ENCODE data around the gene KMT2C. TPM values are rescaled to one million over a fixed set of nuclear protein-coding genes. Genes with fewer than 3 reads are reported as not detected.
"Not testable (repeated sequence)": the region's sequence is repeated elsewhere in the genome, so short reads cannot be mapped to it uniquely, and the experiment has no call there.

Gene KMT2C
- total RNA-seq, 1 donor from 2014 or later = 42.3 TPM

DNA sequence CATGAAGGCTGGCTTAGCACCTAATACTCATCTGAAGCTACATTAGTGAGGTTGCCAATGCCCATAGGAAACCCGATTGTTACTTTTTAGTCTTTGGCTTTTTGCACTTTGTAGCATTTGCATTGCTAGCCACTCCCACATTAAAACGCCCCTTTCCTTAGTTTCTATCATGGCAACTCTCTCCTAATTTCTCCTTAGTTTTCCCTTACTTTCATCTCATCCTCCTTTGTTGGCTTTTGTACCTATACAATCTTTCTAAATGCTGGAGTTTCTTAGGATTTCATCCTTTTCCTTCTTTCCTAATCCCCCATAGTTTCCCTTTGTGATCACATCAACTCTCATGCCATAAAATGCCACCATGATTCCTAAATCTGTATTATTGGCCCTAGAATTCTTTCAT, 168.9 kb downstream of the KMT2C start:
- peaks cover 11% of the 10 kb centered on the region for H3K4me1 ChIP-seq
- H3K4me3 ChIP-seq = not testable (repeated sequence)

GRCh38 chr7:152264915-152265314, 170.9 kb downstream of the KMT2C start:
- H3K27ac ChIP-seq (replicated peaks); H3K4me1 ChIP-seq; intact Hi-C loops (cut with micrococcal nuclease); H3K27me3 ChIP-seq (ENCODE audit: low read depth); H3K4me3 ChIP-seq; H3K9me3 ChIP-seq (replicated peaks); DNase-seq: not testable (repeated sequence)
- peaks cover 23% of the 10 kb centered on the region for H3K36me3 ChIP-seq

More for the DNA sequence above, 168.9 kb downstream of the KMT2C start:
- intact Hi-C loops (cut with micrococcal nuclease); DNase-seq; H3K9me3 ChIP-seq (replicated peaks); H3K27me3 ChIP-seq (ENCODE audit: low read depth); H3K27ac ChIP-seq (replicated peaks): not testable (repeated sequence)
- H3K36me3 ChIP-seq = peaks cover 19% of the 10 kb centered on the region

DNA sequence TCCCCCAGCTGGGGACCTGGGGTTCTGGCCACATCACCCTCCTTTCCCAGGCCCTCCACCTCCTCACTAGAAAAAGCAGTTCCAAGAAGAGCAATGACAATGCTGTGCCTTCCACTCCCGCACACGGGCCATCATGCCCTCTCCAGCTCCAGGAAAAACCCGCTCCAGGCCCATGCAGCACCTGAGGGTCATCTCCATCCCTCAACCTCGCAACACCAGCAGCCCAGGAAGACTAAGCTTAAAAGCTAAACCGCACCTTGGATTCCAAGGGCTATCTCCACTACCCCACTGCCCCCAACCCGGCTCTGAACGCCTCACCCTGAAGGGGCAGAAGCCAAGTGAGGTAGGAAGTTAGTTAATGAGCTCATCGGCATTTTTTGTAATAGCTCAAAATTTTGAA, 173.7 kb downstream of the KMT2C start:
- DNase-seq; intact Hi-C loops (cut with micrococcal nuclease); H3K9me3 ChIP-seq (replicated peaks); H3K4me1 ChIP-seq; H3K27ac ChIP-seq (replicated peaks); H3K27me3 ChIP-seq (ENCODE audit: low read depth); H3K4me3 ChIP-seq: not testable (repeated sequence)
- peaks cover 38% of the 10 kb centered on the region for H3K36me3 ChIP-seq

- H3K27me3 ChIP-seq (ENCODE audit: low read depth); H3K4me1 ChIP-seq; H3K4me3 ChIP-seq; DNase-seq; H3K27ac ChIP-seq (replicated peaks); H3K9me3 ChIP-seq (replicated peaks); intact Hi-C loops (cut with micrococcal nuclease): not testable (repeated sequence)
- H3K36me3 ChIP-seq = peaks cover 41% of the 10 kb centered on the region
Observed at GRCh38 chr7:152259645-152260044, 176.2 kb downstream of the KMT2C start.

- DNase-seq; H3K27me3 ChIP-seq (ENCODE audit: low read depth); H3K4me3 ChIP-seq; H3K4me1 ChIP-seq; intact Hi-C loops (cut with micrococcal nuclease); H3K27ac ChIP-seq (replicated peaks); H3K9me3 ChIP-seq (replicated peaks): not testable (repeated sequence)
- H3K36me3 ChIP-seq = peaks cover 27% of the 10 kb centered on the region
Observed at GRCh38 chr7:152247851-152248250, 188.0 kb downstream of the KMT2C start.

- H3K9me3 ChIP-seq (replicated peaks); H3K27me3 ChIP-seq (ENCODE audit: low read depth); H3K4me3 ChIP-seq; H3K36me3 ChIP-seq; intact Hi-C loops (cut with micrococcal nuclease); DNase-seq; H3K27ac ChIP-seq (replicated peaks): not testable (repeated sequence)
- H3K4me1 ChIP-seq = peaks cover 21% of the 10 kb centered on the region
Observed at GRCh38 chr7:152245417-152245816, 190.4 kb downstream of the KMT2C start.

DNA sequence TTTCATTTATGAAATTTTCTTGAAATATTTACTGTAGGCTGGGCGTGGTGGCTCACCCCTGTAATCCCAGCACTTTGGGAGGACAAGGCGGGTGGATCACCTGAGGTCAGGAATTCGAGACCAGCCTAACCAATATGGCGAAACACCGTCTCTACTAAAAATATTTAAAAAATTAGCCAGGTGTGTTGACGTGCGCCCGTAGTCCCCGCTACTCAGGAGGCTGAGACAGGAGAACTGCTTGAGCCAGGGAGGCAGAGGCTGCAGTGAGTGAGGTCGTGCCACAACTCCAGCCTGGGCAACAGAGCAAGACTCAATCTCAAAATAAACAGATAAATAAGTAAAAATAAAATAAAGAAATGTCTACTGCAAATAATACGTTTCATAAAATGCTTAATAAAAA, 192.3 kb downstream of the KMT2C start:
- H3K9me3 ChIP-seq (replicated peaks); H3K27me3 ChIP-seq (ENCODE audit: low read depth); H3K4me3 ChIP-seq; H3K27ac ChIP-seq (replicated peaks); intact Hi-C loops (cut with micrococcal nuclease); H3K36me3 ChIP-seq; DNase-seq: not testable (repeated sequence)
- H3K4me1 ChIP-seq = peaks cover 28% of the 10 kb centered on the region

DNA sequence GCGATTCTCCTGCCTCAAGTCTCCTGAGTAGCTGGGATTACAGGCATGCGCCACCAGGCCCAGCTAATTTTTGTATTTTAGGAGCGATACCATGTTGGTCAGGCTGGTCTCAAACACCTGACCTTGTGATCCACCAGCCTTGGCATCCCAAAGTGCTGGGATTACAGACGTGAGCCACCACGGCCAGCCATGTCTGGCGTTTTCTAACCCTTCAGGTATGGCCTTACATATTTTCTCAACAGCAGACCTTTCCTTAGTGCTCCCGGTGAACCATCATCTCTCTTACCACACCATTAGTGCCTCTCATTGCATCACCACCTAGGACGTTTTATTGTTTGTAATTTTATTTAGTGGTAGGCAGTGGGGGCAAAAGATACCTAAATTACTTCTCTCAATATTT, 194.5 kb downstream of the KMT2C start:
- H3K36me3 ChIP-seq; H3K9me3 ChIP-seq (replicated peaks); H3K27me3 ChIP-seq (ENCODE audit: low read depth); intact Hi-C loops (cut with micrococcal nuclease); H3K27ac ChIP-seq (replicated peaks); H3K4me3 ChIP-seq; DNase-seq: not testable (repeated sequence)
- peaks cover 28% of the 10 kb centered on the region for H3K4me1 ChIP-seq

GRCh38 chr7:152236306-152236705, 199.5 kb downstream of the KMT2C start:
- H3K27ac ChIP-seq (replicated peaks); H3K27me3 ChIP-seq (ENCODE audit: low read depth); DNase-seq; intact Hi-C loops (cut with micrococcal nuclease); H3K4me3 ChIP-seq; H3K9me3 ChIP-seq (replicated peaks): not testable (repeated sequence)
- peaks cover 13% of the 10 kb centered on the region for H3K36me3 ChIP-seq
- H3K4me1 ChIP-seq = peaks cover 16% of the 10 kb centered on the region

DNA sequence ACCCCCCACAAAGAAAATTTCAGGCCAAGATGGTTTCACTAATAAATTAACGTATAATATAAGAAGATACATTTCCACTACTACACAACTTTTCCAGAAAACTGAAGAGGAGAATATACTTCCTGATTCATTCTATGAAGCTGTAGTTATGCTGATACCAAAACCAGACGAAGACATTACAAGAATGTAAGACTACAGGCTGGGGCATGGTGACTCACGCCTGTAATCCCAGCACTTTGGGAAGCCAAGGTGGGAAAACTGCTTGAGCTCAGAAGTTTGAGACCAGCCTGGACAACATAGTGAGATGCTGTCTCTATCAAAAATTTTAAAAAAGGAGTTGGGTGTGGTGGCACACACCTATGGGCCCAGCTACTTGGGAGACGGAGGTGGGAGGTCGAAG, 201.4 kb downstream of the KMT2C start:
- H3K9me3 ChIP-seq (replicated peaks); H3K27ac ChIP-seq (replicated peaks); intact Hi-C loops (cut with micrococcal nuclease); H3K27me3 ChIP-seq (ENCODE audit: low read depth); H3K4me1 ChIP-seq; DNase-seq; H3K4me3 ChIP-seq: not testable (repeated sequence)
- peaks cover 31% of the 10 kb centered on the region for H3K36me3 ChIP-seq

DNA sequence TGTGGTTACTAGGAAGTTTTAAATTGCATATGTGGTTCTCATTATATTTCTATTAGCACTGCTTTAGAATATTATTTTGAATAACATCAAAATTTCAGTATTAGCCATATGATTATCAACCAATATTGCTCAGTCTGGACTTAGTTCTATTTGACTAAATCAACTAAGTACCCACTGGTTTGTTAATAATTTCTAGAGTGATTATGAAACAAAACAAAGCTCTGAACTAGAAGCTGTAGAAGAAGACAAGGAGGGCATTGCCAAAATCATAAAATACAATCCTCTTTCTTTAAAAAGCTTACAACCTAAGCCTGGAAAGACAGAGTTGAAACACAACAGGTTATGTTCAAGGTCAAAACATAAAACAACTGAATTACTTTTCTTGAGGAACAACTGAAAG, 204.7 kb downstream of the KMT2C start:
- no peak overlapping the region for H3K27ac ChIP-seq (replicated peaks)
- no peaks in the 10 kb centered on the region for H3K27me3 ChIP-seq (ENCODE audit: low read depth)
- no peaks in the 10 kb centered on the region for H3K9me3 ChIP-seq (replicated peaks)
- H3K4me3 ChIP-seq = no peak overlapping the region
- TF ChIP-seq, protein P1, sequence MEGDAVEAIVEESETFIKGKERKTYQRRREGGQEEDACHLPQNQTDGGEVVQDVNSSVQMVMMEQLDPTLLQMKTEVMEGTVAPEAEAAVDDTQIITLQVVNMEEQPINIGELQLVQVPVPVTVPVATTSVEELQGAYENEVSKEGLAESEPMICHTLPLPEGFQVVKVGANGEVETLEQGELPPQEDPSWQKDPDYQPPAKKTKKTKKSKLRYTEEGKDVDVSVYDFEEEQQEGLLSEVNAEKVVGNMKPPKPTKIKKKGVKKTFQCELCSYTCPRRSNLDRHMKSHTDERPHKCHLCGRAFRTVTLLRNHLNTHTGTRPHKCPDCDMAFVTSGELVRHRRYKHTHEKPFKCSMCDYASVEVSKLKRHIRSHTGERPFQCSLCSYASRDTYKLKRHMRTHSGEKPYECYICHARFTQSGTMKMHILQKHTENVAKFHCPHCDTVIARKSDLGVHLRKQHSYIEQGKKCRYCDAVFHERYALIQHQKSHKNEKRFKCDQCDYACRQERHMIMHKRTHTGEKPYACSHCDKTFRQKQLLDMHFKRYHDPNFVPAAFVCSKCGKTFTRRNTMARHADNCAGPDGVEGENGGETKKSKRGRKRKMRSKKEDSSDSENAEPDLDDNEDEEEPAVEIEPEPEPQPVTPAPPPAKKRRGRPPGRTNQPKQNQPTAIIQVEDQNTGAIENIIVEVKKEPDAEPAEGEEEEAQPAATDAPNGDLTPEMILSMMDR (IDR thresholded peaks at IDR 0.05; ENCODE audit: borderline replicate concordance) = no peak
- intact Hi-C loops (cut with micrococcal nuclease) = no loop called here
- H3K36me3 ChIP-seq = peaks cover 43% of the 10 kb centered on the region
- DNase-seq = no peak
- H3K4me1 ChIP-seq = no peaks in the 10 kb centered on the region

- H3K9me3 ChIP-seq (replicated peaks); intact Hi-C loops (cut with micrococcal nuclease); H3K4me3 ChIP-seq; H3K4me1 ChIP-seq; H3K27me3 ChIP-seq (ENCODE audit: low read depth); H3K27ac ChIP-seq (replicated peaks); DNase-seq: not testable (repeated sequence)
- H3K36me3 ChIP-seq = peaks cover 65% of the 10 kb centered on the region
Observed at GRCh38 chr7:152219556-152219955, 216.2 kb downstream of the KMT2C start.

DNA sequence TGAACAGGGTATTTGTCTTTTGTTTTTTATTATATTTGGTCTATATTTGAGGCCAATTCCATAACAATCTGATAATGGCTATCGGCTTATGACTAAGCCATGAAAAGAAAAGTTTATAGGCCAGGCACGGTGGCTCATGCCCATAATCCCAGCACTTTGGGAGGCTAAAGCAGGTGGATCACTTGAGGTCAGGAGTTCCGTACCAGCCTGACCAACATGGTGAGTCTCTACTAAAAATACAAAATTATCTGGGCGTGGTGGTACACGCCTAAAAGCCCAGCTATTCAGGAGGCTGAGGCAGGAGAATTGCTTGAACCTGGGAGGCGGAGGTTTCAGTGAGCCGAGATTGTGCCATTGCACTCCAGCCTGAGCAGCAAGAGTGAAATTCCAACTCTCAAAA, 227.0 kb downstream of the KMT2C start:
- H3K4me3 ChIP-seq; H3K4me1 ChIP-seq; H3K9me3 ChIP-seq (replicated peaks); H3K27me3 ChIP-seq (ENCODE audit: low read depth); DNase-seq; intact Hi-C loops (cut with micrococcal nuclease); H3K27ac ChIP-seq (replicated peaks): not testable (repeated sequence)
- H3K36me3 ChIP-seq = peaks cover 52% of the 10 kb centered on the region

DNA sequence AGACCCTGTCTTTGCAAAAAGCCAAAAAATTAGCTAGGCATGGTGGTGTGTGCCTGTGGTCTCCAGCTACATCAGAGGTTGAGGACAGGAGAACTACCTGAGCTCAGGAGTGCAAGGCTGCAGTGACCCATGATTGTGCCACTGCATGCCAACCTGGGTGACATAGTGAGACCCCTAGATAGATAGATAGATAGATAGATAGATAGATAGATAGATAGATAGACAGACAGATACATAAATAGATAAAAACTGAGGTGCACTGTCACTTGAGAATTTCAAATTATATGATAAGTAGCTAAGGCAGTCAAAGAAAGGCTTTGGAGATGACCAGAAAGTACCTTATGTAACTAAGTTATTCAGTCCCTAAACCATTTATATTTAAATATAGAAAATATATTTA, 231.4 kb downstream of the KMT2C start:
- H3K27me3 ChIP-seq (ENCODE audit: low read depth); H3K4me3 ChIP-seq; H3K4me1 ChIP-seq; H3K9me3 ChIP-seq (replicated peaks); H3K27ac ChIP-seq (replicated peaks); intact Hi-C loops (cut with micrococcal nuclease); DNase-seq: not testable (repeated sequence)
- peaks cover 35% of the 10 kb centered on the region for H3K36me3 ChIP-seq

All from left ventricle myocardium inferior (tissue), 1 donor.